Measurements from ENCODE around the gene OOSP1.

Gene OOSP1

GRCh38 chr11:59939482-59939881, 1.2 kb downstream of the OOSP1 start:
- Mint-ChIP-seq H3K27me3 (no peaks in the 10 kb centered on the region), H3K27ac (no peak overlapping the region), H3K36me3 (ENCODE audit: low read depth) (no peaks in the 10 kb centered on the region), H3K4me3 (no peak overlapping the region), H3K4me1 (ENCODE audit: low read depth) (peaks cover 11% of the 10 kb centered on the region), H3K9me3 (peaks cover 10% of the 10 kb centered on the region)
- intact Hi-C loops (cut with micrococcal nuclease), result no loop called here

DNA sequence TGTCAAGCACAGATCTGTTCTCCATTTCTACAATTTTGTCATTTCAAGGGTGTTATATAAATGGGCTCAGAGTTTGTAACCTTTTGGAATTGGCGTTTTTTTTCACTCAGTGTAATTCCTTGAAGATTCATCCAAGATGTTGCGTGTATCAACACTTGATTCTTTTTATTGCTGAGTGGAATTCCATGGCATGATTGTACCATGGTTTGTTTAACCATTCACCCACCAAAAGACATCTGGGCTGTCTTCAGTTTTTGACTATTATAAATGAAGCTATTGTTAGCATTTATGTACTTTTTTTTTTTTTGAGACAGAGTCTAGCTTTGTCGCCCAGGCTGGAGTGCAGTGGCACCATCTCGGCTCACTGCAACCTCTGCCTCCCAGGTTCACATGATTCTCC, 2.9 kb downstream of the OOSP1 start:
- Mint-ChIP-seq H3K27ac (no peak overlapping the region), H3K36me3 (ENCODE audit: low read depth) (no peaks in the 10 kb centered on the region), H3K9me3 (peaks cover 10% of the 10 kb centered on the region), H3K27me3 (no peaks in the 10 kb centered on the region), H3K4me1 (ENCODE audit: low read depth) (peaks cover 11% of the 10 kb centered on the region), H3K4me3 (no peak overlapping the region)
- intact Hi-C loops (cut with micrococcal nuclease), result no loop called here

GRCh38 chr11:59943997-59944714, 5.9 kb downstream of the OOSP1 start:
- H3K9me3 Mint-ChIP-seq, result peaks cover 9% of the 10 kb centered on the region
- H3K4me1 Mint-ChIP-seq (ENCODE audit: low read depth), result peaks cover 7% of the 10 kb centered on the region
- H3K27ac Mint-ChIP-seq, result no peak overlapping the region
- intact Hi-C loops (cut with micrococcal nuclease), result no loop called here
- no peak overlapping the region for H3K4me3 Mint-ChIP-seq
- H3K36me3 Mint-ChIP-seq (ENCODE audit: low read depth), result no peaks in the 10 kb centered on the region
- H3K27me3 Mint-ChIP-seq, result no peaks in the 10 kb centered on the region

- H3K27ac Mint-ChIP-seq, result no peak overlapping the region
- H3K27me3 Mint-ChIP-seq, result no peaks in the 10 kb centered on the region
- peaks cover 3% of the 10 kb centered on the region for H3K9me3 Mint-ChIP-seq
- H3K4me1 Mint-ChIP-seq (ENCODE audit: low read depth), result peaks cover 2% of the 10 kb centered on the region
- intact Hi-C loops (cut with micrococcal nuclease), result no loop called here
- H3K36me3 Mint-ChIP-seq (ENCODE audit: low read depth), result no peaks in the 10 kb centered on the region
- no peak overlapping the region for H3K4me3 Mint-ChIP-seq
These were observed 6.5 kb downstream of the OOSP1 start for GRCh38 chr11:59944720-59945119.

GRCh38 chr11:59953463-59954218, 15.4 kb downstream of the OOSP1 start:
- intact Hi-C loops (cut with micrococcal nuclease), result no loop called here
- H3K4me1 Mint-ChIP-seq (ENCODE audit: low read depth), result no peaks in the 10 kb centered on the region

GRCh38 chr11:59954219-59954847, 16.1 kb downstream of the OOSP1 start:
- no peaks in the 10 kb centered on the region for H3K4me1 Mint-ChIP-seq (ENCODE audit: low read depth)
- no peak overlapping the region for H3K27ac Mint-ChIP-seq
- no peaks in the 10 kb centered on the region for H3K36me3 Mint-ChIP-seq (ENCODE audit: low read depth)
- no peak overlapping the region for H3K4me3 Mint-ChIP-seq
- intact Hi-C loops (cut with micrococcal nuclease), result no loop called here
- H3K27me3 Mint-ChIP-seq, result no peaks in the 10 kb centered on the region
- H3K9me3 Mint-ChIP-seq, result no peaks in the 10 kb centered on the region

More at GRCh38 chr11:59953463-59954218, 15.4 kb downstream of the OOSP1 start:
- no peaks in the 10 kb centered on the region for H3K9me3 Mint-ChIP-seq
- H3K36me3 Mint-ChIP-seq (ENCODE audit: low read depth), result no peaks in the 10 kb centered on the region
- H3K4me3 Mint-ChIP-seq, result no peak overlapping the region
- H3K27ac Mint-ChIP-seq, result no peak overlapping the region
- H3K27me3 Mint-ChIP-seq, result no peaks in the 10 kb centered on the region

DNA sequence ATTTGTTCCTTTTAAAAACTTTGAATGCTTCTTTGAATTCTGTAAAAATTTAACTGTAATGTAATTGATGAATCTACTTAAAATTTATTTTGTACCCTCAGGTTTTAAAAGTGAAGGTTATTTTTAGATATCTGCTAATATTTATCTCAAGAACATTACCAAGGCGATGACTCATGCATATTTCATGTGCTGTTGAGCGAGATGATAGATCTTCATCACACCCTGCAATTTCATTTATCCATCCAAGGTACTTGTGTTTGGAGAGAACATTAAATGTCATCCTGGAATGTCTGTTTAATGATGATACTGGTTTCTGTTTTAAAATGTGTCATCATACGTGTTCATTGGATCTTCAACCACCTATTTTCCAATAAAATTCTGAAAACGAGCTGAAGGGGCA, 18.9 kb downstream of the OOSP1 start:
- Mint-ChIP-seq H3K4me3 (no peak overlapping the region), H3K9me3 (no peaks in the 10 kb centered on the region), H3K4me1 (ENCODE audit: low read depth) (peaks cover 8% of the 10 kb centered on the region), H3K27ac (no peak overlapping the region), H3K36me3 (ENCODE audit: low read depth) (no peaks in the 10 kb centered on the region), H3K27me3 (no peaks in the 10 kb centered on the region)
- intact Hi-C loops (cut with micrococcal nuclease), result no loop called here

GRCh38 chr11:59960502-59961381, 22.5 kb downstream of the OOSP1 start:
- no peaks in the 10 kb centered on the region for H3K9me3 Mint-ChIP-seq
- peaks cover 8% of the 10 kb centered on the region for H3K4me1 Mint-ChIP-seq (ENCODE audit: low read depth)
- H3K4me3 Mint-ChIP-seq, result no peak overlapping the region

DNA sequence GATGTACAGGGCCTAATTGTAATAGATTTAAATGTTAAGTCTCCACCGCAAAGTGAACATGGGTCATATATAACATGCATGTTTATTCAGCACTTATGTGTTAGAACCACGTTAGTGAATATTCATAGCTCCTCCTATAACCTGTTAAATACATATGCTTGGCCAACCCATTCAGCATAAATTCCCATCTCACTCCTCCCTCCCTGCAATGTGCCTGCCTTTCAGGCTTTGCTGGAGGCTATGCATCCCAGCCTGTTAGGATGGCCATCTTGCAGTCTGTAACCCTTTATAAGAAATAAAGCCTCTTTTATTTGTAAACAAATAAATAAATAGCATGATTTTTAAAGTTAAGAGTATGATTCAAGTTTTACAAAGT, 23.9 kb downstream of the OOSP1 start:
- intact Hi-C loops (cut with micrococcal nuclease), result no loop called here
- Mint-ChIP-seq H3K4me1 (ENCODE audit: low read depth) (peaks cover 8% of the 10 kb centered on the region), H3K36me3 (ENCODE audit: low read depth) (no peaks in the 10 kb centered on the region), H3K27me3 (no peaks in the 10 kb centered on the region), H3K9me3 (no peaks in the 10 kb centered on the region), H3K27ac (no peak overlapping the region), H3K4me3 (no peak overlapping the region)

More at GRCh38 chr11:59960502-59961381, 22.5 kb downstream of the OOSP1 start:
- intact Hi-C loops (cut with micrococcal nuclease), result no loop called here
- Mint-ChIP-seq H3K27ac (no peak overlapping the region), H3K36me3 (ENCODE audit: low read depth) (no peaks in the 10 kb centered on the region), H3K27me3 (no peaks in the 10 kb centered on the region)

DNA sequence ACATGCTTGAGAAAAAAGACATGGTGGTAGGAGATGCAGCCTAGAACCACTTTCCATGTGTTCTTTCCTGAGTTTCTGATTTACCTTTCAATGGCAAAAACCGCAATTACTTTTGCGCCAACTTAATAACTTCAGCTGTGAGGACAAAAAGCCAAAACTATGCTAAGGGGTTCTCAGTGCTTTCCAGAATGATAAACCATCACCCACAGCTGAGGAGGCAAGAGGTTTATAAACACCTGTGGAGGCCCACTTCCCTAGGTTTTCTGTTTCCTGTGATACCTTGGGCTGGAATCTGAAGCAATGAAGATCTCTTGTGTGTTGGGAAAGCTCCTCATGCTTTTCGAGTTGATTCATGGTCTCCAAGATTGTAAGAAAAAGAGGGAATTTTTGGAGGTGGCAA, 25.5 kb downstream of the OOSP1 start, which contains the start of gene OOSP4A:
Gene OOSP4A (plus strand): TSS at position 301 of the 400 bp plus-strand sequence. CDS start 0 bp downstream, at position 301.
- intact Hi-C loops (cut with micrococcal nuclease), result no loop called here
- Mint-ChIP-seq H3K4me3 (no peak within 1 kb of the TSS), H3K36me3 (ENCODE audit: low read depth) (no peaks in the 10 kb centered on the region), H3K9me3 (no peaks in the 10 kb centered on the region), H3K27me3 (no peaks in the 10 kb centered on the region), H3K27ac (no peak within 1 kb of the TSS), H3K4me1 (ENCODE audit: low read depth) (peaks cover 8% of the 10 kb centered on the region)

- Mint-ChIP-seq H3K9me3 (no peaks in the 10 kb centered on the region), H3K27ac (no peak overlapping the region)
These were observed 27.2 kb downstream of the OOSP1 start for GRCh38 chr11:59965424-59965823.

DNA sequence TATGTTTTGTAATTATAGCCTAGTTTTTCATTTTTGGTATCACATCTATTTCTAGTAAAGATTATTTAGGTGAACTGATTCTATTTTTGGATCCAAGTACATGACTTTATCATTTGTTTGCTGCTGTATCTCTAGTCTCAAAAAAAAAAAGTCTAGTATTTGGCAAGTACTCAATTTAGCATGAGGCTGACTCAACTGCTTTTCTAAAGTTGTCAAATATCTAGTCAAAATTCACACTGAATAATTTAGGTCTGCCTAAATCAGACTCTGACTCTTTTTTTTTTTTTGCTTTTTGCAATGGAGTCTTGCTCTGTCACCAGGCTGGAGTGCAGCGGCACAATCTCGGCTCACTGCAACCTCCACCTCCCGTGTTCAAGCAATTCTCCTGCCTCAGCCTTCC, 28.0 kb downstream of the OOSP1 start:
- H3K36me3 Mint-ChIP-seq (ENCODE audit: low read depth), result no peaks in the 10 kb centered on the region
- H3K9me3 Mint-ChIP-seq, result no peaks in the 10 kb centered on the region
- H3K4me1 Mint-ChIP-seq (ENCODE audit: low read depth), result no peaks in the 10 kb centered on the region
- H3K27me3 Mint-ChIP-seq, result no peaks in the 10 kb centered on the region
- no peak overlapping the region for H3K27ac Mint-ChIP-seq
- intact Hi-C loops (cut with micrococcal nuclease), result no loop called here
- H3K4me3 Mint-ChIP-seq, result no peak overlapping the region

More at GRCh38 chr11:59965424-59965823, 27.2 kb downstream of the OOSP1 start:
- intact Hi-C loops (cut with micrococcal nuclease), result no loop called here
- H3K27me3 Mint-ChIP-seq, result no peaks in the 10 kb centered on the region
- no peak overlapping the region for H3K4me3 Mint-ChIP-seq
- no peaks in the 10 kb centered on the region for H3K36me3 Mint-ChIP-seq (ENCODE audit: low read depth)
- peaks cover 4% of the 10 kb centered on the region for H3K4me1 Mint-ChIP-seq (ENCODE audit: low read depth)

DNA sequence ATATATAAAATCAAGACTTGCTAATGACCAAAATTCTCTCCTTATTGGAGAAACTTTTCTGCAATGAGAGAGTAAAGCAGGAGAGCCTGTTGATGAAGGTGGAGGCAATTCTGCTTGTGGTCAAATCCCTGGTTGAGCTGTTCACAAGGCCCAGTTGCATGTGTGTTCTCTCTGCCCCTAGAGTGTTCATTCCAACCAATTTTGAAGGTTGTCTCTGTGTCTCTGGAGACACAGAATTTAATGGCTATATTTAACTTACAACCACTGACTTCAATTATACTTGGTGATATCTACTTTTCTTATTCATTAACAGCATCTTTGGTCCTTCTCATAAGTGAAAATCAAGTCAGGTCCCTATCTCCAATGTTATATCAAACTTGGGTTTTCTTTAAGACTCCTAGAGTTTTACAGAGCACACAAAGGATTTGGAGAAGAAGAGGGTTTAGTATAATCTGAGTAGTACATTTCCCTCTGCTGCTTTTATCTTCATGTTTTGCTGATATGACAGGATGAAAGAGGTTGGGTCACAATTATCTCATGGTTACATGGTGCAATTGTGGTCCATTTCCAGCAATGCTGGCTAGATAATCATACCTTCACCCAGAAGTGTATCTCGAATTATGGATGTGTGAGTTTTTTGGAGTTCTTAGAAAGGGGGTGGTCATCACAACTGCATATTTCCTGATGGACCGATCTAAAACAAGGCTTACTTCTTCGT, 29.6 kb downstream of the OOSP1 start:
- Mint-ChIP-seq H3K36me3 (ENCODE audit: low read depth) (no peaks in the 10 kb centered on the region), H3K27ac (no peak overlapping the region)
- intact Hi-C loops (cut with micrococcal nuclease), result no loop called here

More for the DNA sequence above, 29.6 kb downstream of the OOSP1 start:
- H3K4me3 Mint-ChIP-seq, result no peak overlapping the region
- H3K4me1 Mint-ChIP-seq (ENCODE audit: low read depth), result no peaks in the 10 kb centered on the region
- no peaks in the 10 kb centered on the region for H3K27me3 Mint-ChIP-seq
- no peaks in the 10 kb centered on the region for H3K9me3 Mint-ChIP-seq
